HuH-7 (cell line): Measurements from ENCODE around the gene SLC17A4.
A peak's percentile ranks its signal among the peaks of the same experiment; 100 is the strongest.
"Not testable (repeated sequence)": the region's sequence is repeated elsewhere in the genome, so short reads cannot be mapped to it uniquely, and the experiment has no call there.

Experiments
- DNase-seq: peaks from one replicate; pipeline ENCODE4 v3.0.0; 2011; ENCODE audit warnings: low spot score

Gene SLC17A4

GRCh38 chr6:25754535-25754934 is at the start of gene SLC17A4:
Gene SLC17A4 (plus strand): TSS chr6:25754742. CDS start chr6:25761963, 7,221 bp downstream.
- no peak for DNase-seq

GRCh38 chr6:25706314-25707014 is 48.1 kb upstream of the SLC17A4 start:
- DNase-seq = peak; percentile 41

GRCh38 chr6:25709761-25710160 is 44.8 kb upstream of the SLC17A4 start:
- DNase-seq = no peak

- no peak for DNase-seq
Measured at GRCh38 chr6:25710287-25710686, 44.3 kb upstream of the SLC17A4 start.

GRCh38 chr6:25713824-25714223 is 40.7 kb upstream of the SLC17A4 start:
- DNase-seq = no peak

GRCh38 chr6:25714765-25715164 is 39.8 kb upstream of the SLC17A4 start:
- no peak for DNase-seq

GRCh38 chr6:25715794-25716193 is 38.7 kb upstream of the SLC17A4 start:
- DNase-seq = no peak

GRCh38 chr6:25717866-25718740 is 36.4 kb upstream of the SLC17A4 start:
- DNase-seq = peak; percentile 28

GRCh38 chr6:25726122-25726911 is 28.2 kb upstream of the SLC17A4 start:
- no peak for DNase-seq

GRCh38 chr6:25727028-25727427 is 27.5 kb upstream of the SLC17A4 start:
- DNase-seq = no peak

- no peak for DNase-seq
Measured at GRCh38 chr6:25730907-25731306, 23.6 kb upstream of the SLC17A4 start.

GRCh38 chr6:25731721-25732120 is 22.8 kb upstream of the SLC17A4 start:
- DNase-seq = no peak

GRCh38 chr6:25732468-25733198 is 21.9 kb upstream of the SLC17A4 start:
- no peak for DNase-seq

GRCh38 chr6:25735261-25735660 is 19.3 kb upstream of the SLC17A4 start:
- no peak for DNase-seq

GRCh38 chr6:25743868-25744267 is 10.7 kb upstream of the SLC17A4 start:
- DNase-seq = no peak

- no peak for DNase-seq
Measured at GRCh38 chr6:25745836-25746235, 8.7 kb upstream of the SLC17A4 start.

- no peak for DNase-seq
Measured at GRCh38 chr6:25746968-25747367, 7.6 kb upstream of the SLC17A4 start.

GRCh38 chr6:25747477-25747876 is 7.1 kb upstream of the SLC17A4 start:
- DNase-seq = no peak

GRCh38 chr6:25748049-25748448 is 6.5 kb upstream of the SLC17A4 start:
- peak; percentile 15 for DNase-seq

GRCh38 chr6:25748601-25749517 is 5.7 kb upstream of the SLC17A4 start:
- DNase-seq = not testable (repeated sequence)

- no peak for DNase-seq
Measured at GRCh38 chr6:25749837-25750236, 4.7 kb upstream of the SLC17A4 start.
